ENCODE results near the gene MYO1B. TPM values are rescaled to one million over a fixed set of nuclear protein-coding genes. Genes with fewer than 3 reads are reported as not detected.

Gene MYO1B
- total RNA-seq, 1 experiment from 2014 or later: 43.2 TPM

DNA sequence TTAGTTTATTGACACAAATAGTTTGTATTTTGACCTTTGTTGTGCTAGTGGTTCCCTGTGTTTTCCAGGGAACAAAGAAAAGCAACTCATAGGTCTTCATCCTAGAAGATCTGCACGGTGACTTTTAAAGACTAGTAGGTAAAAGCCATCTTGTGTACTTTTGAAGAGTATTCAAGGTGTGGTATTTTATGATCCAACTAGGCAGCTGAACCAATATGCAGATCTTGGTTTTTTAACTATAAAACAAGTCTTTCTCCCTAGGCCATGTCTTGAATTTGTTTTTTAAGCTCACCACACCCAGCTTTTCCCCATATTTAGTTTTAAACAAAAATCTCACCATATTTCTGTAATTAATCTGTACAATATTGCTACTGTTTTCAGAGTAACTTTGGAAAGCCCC, 30.0 kb upstream of the MYO1B start:
- no peaks in the 10 kb centered on the region for H3K9me3 ChIP-seq (ENCODE audit: control insufficient read depth, low read depth, low read length)
- H3K27me3 ChIP-seq (ENCODE audit: insufficient read depth, low read length): no peaks in the 10 kb centered on the region
- Mint-ChIP-seq H3K27me3 (ENCODE audit: low read depth) (no peaks in the 10 kb centered on the region), H3K36me3 (ENCODE audit: insufficient read depth in 1 of 3, low read depth in 3 of 3) (peaks cover 0 to 3% (median 0%) of the 10 kb centered on the region in 3 experiments; a peak in 2 of 7 replicates), H3K4me3 (no peak overlapping the region), H3K9me3 (peaks cover 0 to 8% of the 10 kb centered on the region in 2 experiments; a peak in 3 of 5 replicates), H3K27ac (no peak overlapping the region), H3K4me1 (peaks cover 9 to 10% of the 10 kb centered on the region in 2 experiments)
- no peak overlapping the region for H4K5ac ChIP-seq (ENCODE audit: insufficient read length, low read depth, low read length)
- no peak overlapping the region for H2BK12ac ChIP-seq (ENCODE audit: insufficient read length, low read depth, low read length)
- TF ChIP-seq, protein P1, sequence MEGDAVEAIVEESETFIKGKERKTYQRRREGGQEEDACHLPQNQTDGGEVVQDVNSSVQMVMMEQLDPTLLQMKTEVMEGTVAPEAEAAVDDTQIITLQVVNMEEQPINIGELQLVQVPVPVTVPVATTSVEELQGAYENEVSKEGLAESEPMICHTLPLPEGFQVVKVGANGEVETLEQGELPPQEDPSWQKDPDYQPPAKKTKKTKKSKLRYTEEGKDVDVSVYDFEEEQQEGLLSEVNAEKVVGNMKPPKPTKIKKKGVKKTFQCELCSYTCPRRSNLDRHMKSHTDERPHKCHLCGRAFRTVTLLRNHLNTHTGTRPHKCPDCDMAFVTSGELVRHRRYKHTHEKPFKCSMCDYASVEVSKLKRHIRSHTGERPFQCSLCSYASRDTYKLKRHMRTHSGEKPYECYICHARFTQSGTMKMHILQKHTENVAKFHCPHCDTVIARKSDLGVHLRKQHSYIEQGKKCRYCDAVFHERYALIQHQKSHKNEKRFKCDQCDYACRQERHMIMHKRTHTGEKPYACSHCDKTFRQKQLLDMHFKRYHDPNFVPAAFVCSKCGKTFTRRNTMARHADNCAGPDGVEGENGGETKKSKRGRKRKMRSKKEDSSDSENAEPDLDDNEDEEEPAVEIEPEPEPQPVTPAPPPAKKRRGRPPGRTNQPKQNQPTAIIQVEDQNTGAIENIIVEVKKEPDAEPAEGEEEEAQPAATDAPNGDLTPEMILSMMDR (conservative IDR thresholded peaks at IDR 0.05): no peak
- H4K20me1 ChIP-seq (ENCODE audit: control insufficient read depth, insufficient read depth, insufficient read length): no peaks in the 10 kb centered on the region
- H2AK5ac ChIP-seq (ENCODE audit: insufficient read length, low read length): no peak overlapping the region
- H4K91ac ChIP-seq (ENCODE audit: insufficient read length, low read depth, low read length): no peak overlapping the region
- H3K4ac ChIP-seq (ENCODE audit: low read depth, low read length): no peak overlapping the region
- H2BK120ac ChIP-seq (ENCODE audit: low read depth, low read length, poor library complexity, severe bottlenecking): no peak overlapping the region
- H3K23ac ChIP-seq (ENCODE audit: insufficient read length, low read depth, low read length): no peak overlapping the region
- H2BK5ac ChIP-seq (ENCODE audit: insufficient read length, low read length): no peak overlapping the region
- H3K27ac ChIP-seq (ENCODE audit: insufficient read length, low read depth, low read length): no peak overlapping the region
- H3K79me2 ChIP-seq (ENCODE audit: insufficient read depth, low read length): no peaks in the 10 kb centered on the region
- no CpG with 5 or more reads among the region's 1 CpG for WGBS (ENCODE audit: extremely low coverage, insufficient read length, low lambda C conversion rate)
- no peak overlapping the region for H4K8ac ChIP-seq (replicated peaks; ENCODE audit: insufficient read length, low read depth, low read length)
- H3K4me1 ChIP-seq (ENCODE audit: insufficient read depth, low read length): no peaks in the 10 kb centered on the region
- H2BK20ac ChIP-seq (ENCODE audit: low read depth, low read length, poor library complexity, severe bottlenecking): no peak overlapping the region
- no peak overlapping the region for H3K4me2 ChIP-seq (ENCODE audit: insufficient read depth, insufficient read length, low read length)
- no peak overlapping the region for H2BK15ac ChIP-seq (ENCODE audit: low read depth, low read length)
- H3K79me1 ChIP-seq (ENCODE audit: insufficient read depth, low read depth, low read length, poor library complexity, severe bottlenecking): no peaks in the 10 kb centered on the region
- H3K18ac ChIP-seq (ENCODE audit: insufficient read length, low read depth, low read length): no peak overlapping the region
- no peak overlapping the region for H2AFZ ChIP-seq (ENCODE audit: low read length)
- no peak overlapping the region for H3K56ac ChIP-seq (ENCODE audit: insufficient read length, low read depth, low read length)
- no peak overlapping the region for H3K14ac ChIP-seq (ENCODE audit: insufficient read depth, low read length)
- H3T11ph ChIP-seq (ENCODE audit: low read length): no peak overlapping the region
- H3K9ac ChIP-seq (ENCODE audit: extremely low read depth, insufficient read length, low read length): no peak overlapping the region
- no peak for DNase-seq
- H3K23me2 ChIP-seq (ENCODE audit: insufficient read length, low read depth, low read length, poor library complexity, severe bottlenecking): no peaks in the 10 kb centered on the region

Data from H9 (cell line).